GM19328 (cell line): ENCODE data around the gene MOB3B.
"Not testable (repeated sequence)": the region's sequence is repeated elsewhere in the genome, so short reads cannot be mapped to it uniquely, and the experiment has no call there.

ENCODE experiments used
- ATAC-seq: cut with Tn5 transposase; IDR thresholded peaks from one replicate; pipeline ENCODE4 v1.9.1; 2021; ENCODE audit warnings: mild to moderate bottlenecking, moderate library complexity; ENCODE audit not compliant: unreplicated experiment

MOB3B gene

DNA sequence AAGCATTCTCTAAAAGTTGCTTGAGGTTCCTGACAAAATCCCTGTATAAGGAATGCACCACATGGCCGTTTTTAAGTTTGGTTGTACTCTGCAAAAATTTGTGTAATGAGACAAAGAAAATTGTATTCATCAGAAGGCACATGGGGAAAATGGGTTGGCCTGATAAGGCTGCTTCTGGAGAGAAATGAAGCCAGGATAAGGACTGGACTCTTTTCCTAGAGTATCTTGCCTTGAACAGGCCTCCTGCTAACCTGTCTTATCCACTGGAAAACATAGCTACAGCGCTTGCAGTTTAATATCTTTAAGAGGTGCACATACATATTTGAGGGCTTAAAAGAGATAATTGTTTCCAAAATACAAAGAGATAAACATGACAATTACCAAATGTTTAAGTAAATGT, 46.9 kb downstream of the MOB3B start:
- no peak for ATAC-seq

DNA sequence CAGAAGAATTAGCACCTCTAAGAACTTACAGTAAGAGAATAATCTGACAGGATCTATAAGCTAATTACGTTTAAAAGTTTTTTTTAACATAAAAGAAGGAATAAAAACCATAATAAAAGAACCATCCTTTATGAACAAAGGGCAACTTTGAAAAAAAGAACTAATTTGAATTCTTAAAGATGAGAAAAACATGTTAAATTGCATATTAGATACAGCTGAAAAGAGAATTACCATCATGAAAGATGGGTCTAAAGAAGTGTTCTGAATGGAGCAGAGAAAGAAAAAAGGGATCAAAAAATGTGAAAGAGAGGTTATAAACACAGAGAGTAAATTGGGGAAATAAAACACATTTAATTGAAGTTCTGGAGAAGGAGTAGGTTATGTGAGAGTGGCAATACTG, 51.3 kb downstream of the MOB3B start:
- ATAC-seq, result no peak

GRCh38 chr9:27476870-27477515, 52.6 kb downstream of the MOB3B start:
- no peak for ATAC-seq

GRCh38 chr9:27475057-27475595, 54.5 kb downstream of the MOB3B start:
- ATAC-seq, result no peak

GRCh38 chr9:27474305-27474704, 55.3 kb downstream of the MOB3B start:
- no peak for ATAC-seq

- ATAC-seq, result no peak
Measured at GRCh38 chr9:27473111-27473529, 56.5 kb downstream of the MOB3B start.

- no peak for ATAC-seq
Measured at GRCh38 chr9:27472195-27472594, 57.4 kb downstream of the MOB3B start.

- ATAC-seq, result no peak
Measured at GRCh38 chr9:27471789-27472188, 57.8 kb downstream of the MOB3B start.

DNA sequence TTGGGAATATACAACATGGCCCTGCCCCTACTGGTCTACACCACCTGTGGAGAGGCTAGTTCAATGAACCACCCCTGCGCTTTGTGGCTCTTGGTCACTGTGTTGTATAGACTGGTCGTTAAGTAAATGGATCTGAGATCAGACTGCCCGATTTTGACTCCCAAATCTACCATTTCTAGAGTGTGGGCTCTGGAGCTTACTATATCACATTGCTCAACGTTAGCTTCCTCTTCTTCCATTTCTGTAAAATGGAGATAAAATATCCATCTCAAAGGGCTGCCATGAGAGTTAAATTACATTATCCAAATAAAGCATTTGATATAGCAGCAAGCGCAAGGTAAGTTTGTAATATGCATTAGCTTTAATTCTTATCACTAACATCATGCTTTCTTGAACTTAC, 58.2 kb downstream of the MOB3B start:
- ATAC-seq, result no peak

DNA sequence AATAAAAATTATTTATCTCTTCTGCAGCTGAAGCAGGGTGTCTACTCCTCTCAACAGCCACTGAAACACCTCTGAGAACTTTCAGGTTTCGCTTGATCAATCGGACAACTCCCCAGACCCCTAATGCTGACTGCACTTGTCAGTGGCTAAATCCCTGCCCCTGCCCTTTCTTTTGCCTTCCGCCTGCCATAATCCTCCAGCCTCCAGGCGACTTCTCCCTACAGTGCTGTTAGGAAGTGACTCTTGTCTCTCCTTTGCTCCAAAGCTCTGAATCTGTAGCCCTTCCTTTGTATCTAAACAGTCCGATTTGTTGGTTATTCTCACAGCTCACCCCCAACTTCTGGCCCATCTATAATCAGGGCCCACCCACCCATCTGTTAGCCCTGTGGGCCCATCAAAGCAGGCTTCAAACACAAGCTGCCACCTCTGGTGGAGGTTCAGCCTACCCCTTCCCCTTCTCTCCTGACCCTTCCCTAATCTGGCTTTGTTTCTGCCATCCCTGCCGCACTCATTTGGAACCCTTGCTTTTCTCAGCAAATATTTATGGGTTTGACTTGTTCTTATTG, 59.2 kb downstream of the MOB3B start:
- ATAC-seq, result no peak

DNA sequence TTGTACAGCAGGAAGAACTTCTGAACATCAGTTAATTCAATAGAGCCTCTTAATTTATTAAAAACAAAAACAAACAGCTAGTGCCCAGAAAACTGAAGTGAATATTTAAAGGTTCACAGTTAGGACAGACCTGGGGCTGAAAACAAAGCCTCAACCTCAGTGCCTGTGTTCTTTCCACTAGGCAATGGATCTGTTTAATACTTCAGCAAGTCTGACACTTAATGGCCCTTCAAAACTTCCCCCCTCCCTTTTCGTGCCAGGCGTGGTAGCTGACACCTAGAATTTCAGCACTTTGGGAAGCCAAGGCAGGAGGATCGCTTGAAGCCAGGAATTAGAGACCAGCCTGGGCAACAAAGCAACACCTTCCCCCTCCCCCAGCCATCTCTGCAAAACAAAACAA, 60.1 kb downstream of the MOB3B start:
- no peak for ATAC-seq

- ATAC-seq, result no peak
Measured at GRCh38 chr9:27468462-27469110, 61.0 kb downstream of the MOB3B start.

GRCh38 chr9:27468000-27468399, 61.6 kb downstream of the MOB3B start:
- ATAC-seq, result no peak

DNA sequence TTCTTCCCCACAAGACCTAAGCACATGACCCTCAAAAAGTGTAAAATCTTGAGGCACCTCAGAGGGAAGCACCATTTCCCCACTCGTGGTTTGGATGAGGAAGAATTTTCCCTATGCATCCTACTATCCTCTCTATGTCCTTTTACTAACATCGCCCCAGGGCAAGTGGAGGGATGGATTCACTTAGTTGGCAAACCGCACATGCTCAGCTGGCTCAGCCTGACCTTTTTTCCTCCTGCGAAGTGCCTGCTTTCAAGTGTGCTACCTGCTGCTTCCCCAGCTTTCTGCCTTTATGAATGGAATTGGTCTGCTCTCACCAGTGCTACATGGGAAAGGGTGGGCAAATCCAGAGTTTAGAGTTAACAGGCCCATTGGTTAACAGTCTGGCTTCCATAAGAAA, 62.1 kb downstream of the MOB3B start:
- no peak for ATAC-seq

DNA sequence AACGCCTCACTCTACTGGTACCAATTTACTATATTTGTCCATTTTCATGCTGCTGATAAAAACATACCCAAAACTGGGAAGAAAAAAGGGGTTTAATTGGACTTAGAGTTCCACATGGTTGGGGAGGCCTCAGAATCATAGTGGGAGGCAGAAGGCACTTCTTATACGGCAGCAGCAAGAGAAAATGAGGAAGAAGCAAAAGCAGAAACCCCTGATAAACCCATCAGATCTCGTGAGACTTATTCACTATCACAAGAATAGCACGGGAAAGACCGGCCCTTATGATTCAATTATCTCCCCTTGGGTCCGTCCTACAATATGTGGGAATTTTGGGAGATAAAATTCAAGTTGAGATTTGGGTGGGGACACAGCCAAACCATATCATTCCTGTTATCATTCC, 63.1 kb downstream of the MOB3B start:
- not testable (repeated sequence) for ATAC-seq

DNA sequence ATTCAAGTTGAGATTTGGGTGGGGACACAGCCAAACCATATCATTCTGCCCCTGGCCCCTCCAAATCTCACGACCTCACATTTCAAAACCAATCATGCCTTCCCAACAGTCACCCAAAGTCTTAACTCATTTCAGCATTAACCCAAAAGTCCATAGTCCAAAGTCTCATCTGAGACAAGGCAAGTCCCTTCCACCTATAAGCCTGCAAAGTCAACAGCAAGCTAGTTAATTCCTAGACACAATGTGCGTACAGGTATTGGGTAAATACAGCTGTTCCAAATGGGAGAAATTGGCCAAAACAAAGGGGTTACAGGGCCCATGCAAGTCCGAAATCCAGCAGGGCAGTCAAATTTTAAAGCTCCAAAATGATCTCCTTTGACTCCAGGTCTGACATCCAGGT, 64.7 kb downstream of the MOB3B start:
- not testable (repeated sequence) for ATAC-seq

- ATAC-seq, result no peak
Measured at GRCh38 chr9:27462846-27463245, 66.8 kb downstream of the MOB3B start.

GRCh38 chr9:27462434-27462833, 67.2 kb downstream of the MOB3B start:
- no peak for ATAC-seq

DNA sequence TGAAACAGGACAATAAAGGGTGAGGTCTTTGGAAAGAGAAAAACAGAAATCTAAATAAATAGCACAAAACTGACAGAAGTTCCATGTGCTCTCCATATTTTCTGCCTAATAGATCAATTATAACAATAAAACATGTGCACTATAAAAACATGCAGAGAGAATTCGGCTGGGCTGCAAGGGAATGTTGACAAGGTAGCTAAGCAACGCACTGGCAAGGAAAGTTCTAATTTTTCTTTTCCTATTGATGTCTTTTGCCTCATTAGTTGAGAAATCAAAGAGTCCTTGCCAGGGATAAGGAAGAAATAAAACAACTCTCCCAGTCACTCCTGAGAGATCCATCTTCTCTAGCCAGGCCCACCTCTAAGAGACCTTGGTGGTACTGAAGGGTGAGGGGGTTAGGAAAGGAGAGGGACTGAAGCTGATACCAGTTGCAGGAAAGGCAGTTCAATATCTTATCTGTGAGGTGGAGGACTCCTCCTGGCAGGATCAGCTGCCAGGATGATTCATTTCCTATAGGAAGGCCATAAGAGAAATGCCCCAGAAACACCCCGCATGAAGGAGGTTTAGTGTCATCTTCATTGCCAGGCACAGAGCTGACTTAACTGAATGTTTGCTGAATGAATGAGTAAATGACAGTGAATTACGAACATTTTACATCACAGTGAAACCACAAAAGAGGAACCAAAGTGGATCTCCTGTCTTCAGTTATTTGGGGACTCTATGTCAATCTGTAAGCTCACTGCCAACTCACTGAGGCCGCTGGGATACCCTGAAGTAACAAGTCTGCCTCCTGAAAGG, 69.2 kb downstream of the MOB3B start:
- ATAC-seq, result peak; percentile 91

- ATAC-seq, result no peak
Measured at GRCh38 chr9:27457445-27457844, 72.2 kb downstream of the MOB3B start.

DNA sequence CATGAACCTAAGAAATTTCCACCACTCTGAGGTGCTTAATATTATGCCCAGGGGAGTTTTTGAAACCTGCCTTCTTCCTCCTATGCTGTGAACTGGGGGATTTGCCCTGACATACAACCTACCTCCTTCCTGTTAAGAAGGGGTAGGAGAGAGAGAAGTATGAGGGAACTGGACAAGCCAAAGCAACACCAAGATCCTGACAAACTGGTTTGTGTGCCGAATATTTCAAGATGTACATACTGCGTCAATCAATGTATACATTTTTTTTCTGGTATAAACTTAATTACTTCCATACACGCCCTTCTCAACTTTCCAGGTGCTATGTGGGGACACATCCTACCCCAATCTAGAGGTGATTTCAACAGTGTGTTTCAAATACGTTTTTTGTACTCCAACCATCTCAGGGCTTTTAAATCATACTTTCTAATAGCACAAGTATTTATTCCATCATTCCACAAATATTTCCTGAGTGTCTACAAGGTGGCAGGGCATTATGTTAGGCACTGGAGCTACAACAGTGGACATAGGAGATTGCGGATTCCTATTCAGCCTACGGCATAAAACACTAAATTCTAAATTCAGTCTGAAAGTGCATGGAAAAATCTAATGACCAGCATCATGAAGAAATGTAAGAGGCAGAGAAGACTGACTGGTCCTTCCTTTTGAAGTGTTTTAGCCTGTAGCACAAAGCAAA, 75.6 kb downstream of the MOB3B start:
- no peak for ATAC-seq
